HEK293 (cell line): Measurements from ENCODE around the gene GTF3C1.
A peak's percentile ranks its signal among the peaks of the same experiment; 100 is the strongest.

ENCODE experiments used
- CTCF ChIA-PET: fragments of 350-600 bp; formaldehyde crosslinking; extraction: SDS; loops from one replicate; lab custom pipeline; 2021; ENCODE audit warnings: antibody characterized with exemption; lab: Yijun Ruan, JAX
- POLR2A ChIA-PET: fragments of 300-600 bp; formaldehyde crosslinking; extraction: SDS; loops from one replicate; lab custom pipeline; 2020; ENCODE audit warnings: antibody characterized with exemption, inconsistent platforms; lab: Yijun Ruan, JAX
- H3K27ac ChIP-seq: fragments of 200-500 bp; sonication (Bioruptor generic); 2 replicates; pipeline ENCODE4 v1.5.1; 2014; ENCODE audit warnings: low read depth, low read length, control low read depth, inconsistent platforms; ENCODE audit errors: extremely low read depth
- H3K36me3 ChIP-seq, 2 experiments: fragments of 200-500 bp in 1 of 2; sonication (Bioruptor generic) in 1 of 2; 1 replicate in 1 of 2; 2 replicates in 1 of 2; pipeline ENCODE4 v1.5.1; 2014 to 2017; ENCODE audit warnings: inconsistent platforms in 2 of 2, low read length in 2 of 2; ENCODE audit not compliant: control insufficient read depth in 2 of 2, insufficient read depth in 1 of 2
- H3K4me1 ChIP-seq: fragments of 200-500 bp; sonication (Bioruptor generic); 2 replicates; pipeline ENCODE4 v1.5.1; 2014; ENCODE audit warnings: mild to moderate bottlenecking, low read length, inconsistent platforms; ENCODE audit not compliant: control insufficient read depth, insufficient read depth
- H3K4me3 ChIP-seq: 2 replicates; pipeline ENCODE4 v1.5.1; 2011; ENCODE audit warnings: low read depth, mild to moderate bottlenecking, control low read depth, low read length, moderate library complexity
- H3K9me3 ChIP-seq: fragments of 200-500 bp; sonication (Bioruptor generic); 2 replicates; pipeline ENCODE4 v1.5.1; 2014; ENCODE audit warnings: low read depth, low read length, inconsistent platforms; ENCODE audit not compliant: control insufficient read depth, insufficient read depth
- BCL6B ChIP-seq: fragments of 450-650 bp; formaldehyde crosslinking; IDR thresholded peaks from 2 replicates; pipeline ENCODE4 v1.5.1; 2017; ENCODE audit warnings: missing biosample characterization, missing genetic modification characterization
- KLF16 ChIP-seq: fragments of 450-650 bp; formaldehyde crosslinking; IDR thresholded peaks from 2 replicates; pipeline ENCODE4 v1.5.1; 2017; ENCODE audit warnings: missing biosample characterization, missing genetic modification characterization
- PRDM1 ChIP-seq: fragments of 450-650 bp; formaldehyde crosslinking; IDR thresholded peaks from 2 replicates; pipeline ENCODE4; 2016; ENCODE audit warnings: missing biosample characterization, missing genetic modification characterization
- ZNF10 ChIP-seq: fragments of 450-650 bp; formaldehyde crosslinking; IDR thresholded peaks from 2 replicates; pipeline ENCODE4 v1.5.1; 2017; ENCODE audit warnings: missing biosample characterization, missing genetic modification characterization
- ZNF112 ChIP-seq: fragments of 450-650 bp; formaldehyde crosslinking; IDR thresholded peaks from 2 replicates; pipeline ENCODE4 v1.5.0; 2017; ENCODE audit warnings: missing biosample characterization, missing genetic modification characterization
- ZNF169 ChIP-seq: fragments of 450-650 bp; formaldehyde crosslinking; IDR thresholded peaks from 2 replicates; pipeline ENCODE4 v1.5.1; 2016; ENCODE audit warnings: missing biosample characterization, missing genetic modification characterization
- ZNF175 ChIP-seq: fragments of 450-650 bp; formaldehyde crosslinking; IDR thresholded peaks from 2 replicates; pipeline ENCODE4 v1.5.1; 2016; ENCODE audit warnings: missing biosample characterization, missing genetic modification characterization
- ZNF211 ChIP-seq: fragments of 450-650 bp; formaldehyde crosslinking; IDR thresholded peaks from 2 replicates; pipeline ENCODE4 v1.5.1; 2016; ENCODE audit warnings: low read depth, missing biosample characterization, missing genetic modification characterization
- ZNF221 ChIP-seq: fragments of 450-650 bp; formaldehyde crosslinking; IDR thresholded peaks from 2 replicates; pipeline ENCODE4 v1.5.1; 2017; ENCODE audit warnings: missing biosample characterization, missing genetic modification characterization, borderline replicate concordance
- ZNF280C ChIP-seq: fragments of 450-650 bp; formaldehyde crosslinking; IDR thresholded peaks from 2 replicates; pipeline ENCODE4 v1.5.1; 2016; ENCODE audit warnings: missing biosample characterization, missing genetic modification characterization
- ZNF302 ChIP-seq: fragments of 450-650 bp; formaldehyde crosslinking; IDR thresholded peaks from 2 replicates; pipeline ENCODE4 v1.5.1; 2016; ENCODE audit warnings: missing biosample characterization, missing genetic modification characterization, low read depth
- ZNF37A ChIP-seq: fragments of 450-650 bp; IDR thresholded peaks from 2 replicates; pipeline ENCODE4 v1.5.1; 2018; ENCODE audit warnings: missing biosample characterization, missing genetic modification characterization
- ZNF398 ChIP-seq: fragments of 450-650 bp; formaldehyde crosslinking; IDR thresholded peaks from 2 replicates; pipeline ENCODE4 v1.5.1; 2017; ENCODE audit warnings: missing biosample characterization, missing genetic modification characterization
- ZNF488 ChIP-seq: fragments of 450-650 bp; formaldehyde crosslinking; IDR thresholded peaks from 2 replicates; pipeline ENCODE4 v1.5.1; 2016; ENCODE audit warnings: missing biosample characterization, missing genetic modification characterization
- ZNF623 ChIP-seq: fragments of 450-650 bp; formaldehyde crosslinking; IDR thresholded peaks from 2 replicates; pipeline ENCODE4 v1.5.1; 2016; ENCODE audit warnings: missing biosample characterization, missing genetic modification characterization
- ZNF624 ChIP-seq: fragments of 450-650 bp; formaldehyde crosslinking; IDR thresholded peaks from 2 replicates; pipeline ENCODE4 v1.5.1; 2017; ENCODE audit warnings: missing biosample characterization, missing genetic modification characterization
- ZNF692 ChIP-seq: fragments of 450-650 bp; formaldehyde crosslinking; IDR thresholded peaks from 2 replicates; pipeline ENCODE4 v1.5.1; 2016; ENCODE audit warnings: missing biosample characterization, missing genetic modification characterization
- ZSCAN30 ChIP-seq: fragments of 450-650 bp; IDR thresholded peaks from 2 replicates; pipeline ENCODE4 v1.5.1; 2018; ENCODE audit warnings: missing biosample characterization, mild to moderate bottlenecking, missing genetic modification characterization, moderate library complexity
- ZSCAN5A ChIP-seq: fragments of 450-650 bp; formaldehyde crosslinking; IDR thresholded peaks from 2 replicates; pipeline ENCODE4 v1.5.1; 2016; ENCODE audit warnings: missing biosample characterization, missing genetic modification characterization

The GTF3C1 gene

GRCh38 chr16:27531826-27532800 lies 17.6 kb downstream of the GTF3C1 start:
- Histone ChIP-seq H3K4me3 (no peak overlapping the region), H3K4me1 (no peaks in the 10 kb centered on the region), H3K9me3 (no peaks in the 10 kb centered on the region), H3K27ac (no peak overlapping the region), H3K36me3 (peaks cover 40 to 98% of the 10 kb centered on the region in 2 experiments; a peak in 2 of 3 replicates)
- ChIA-PET POLR2A (interaction anchor here (1.0 kb wide), 1 partner anchor 18 kb away, joined by 3 read pairs; the partner anchor contains the start of genes GTF3C1 and KATNIP), CTCF (interaction anchor here (0.6 to 2.8 kb wide), 2 partner anchors 12 to 16 kb away, joined by 3 to 12 read pairs; no protein-coding TSS in a partner anchor)
- TF ChIP-seq ZNF10 (tag by site-specific recombination): no peak
- TF ChIP-seq ZNF398 (tag by site-specific recombination): no peak
- no peak for TF ChIP-seq KLF16
- TF ChIP-seq ZNF280C: no peak
- TF ChIP-seq ZNF211 (tag by site-specific recombination): no peak
- no peak for TF ChIP-seq ZNF112 (tag by site-specific recombination)
- no peak for TF ChIP-seq ZNF37A (tag by site-specific recombination)
- no peak for TF ChIP-seq ZNF623
- TF ChIP-seq ZNF175 (tag by site-specific recombination): no peak
- TF ChIP-seq ZNF488 (tag by site-specific recombination): no peak
- no peak for TF ChIP-seq ZNF302
- no peak for TF ChIP-seq ZNF221 (tag by site-specific recombination)

- H3K4me1 ChIP-seq: no peaks in the 10 kb centered on the region
- no peak overlapping the region for H3K4me3 ChIP-seq
- ChIA-PET POLR2A (interaction anchor here (1.0 kb wide), 1 partner anchor 19 kb away, joined by 3 read pairs; the partner anchor contains the start of genes GTF3C1 and KATNIP), CTCF (interaction anchor here (2.8 kb wide), 1 partner anchor 15 kb away, joined by 12 read pairs; no protein-coding TSS in a partner anchor)
- no peaks in the 10 kb centered on the region for H3K9me3 ChIP-seq
- no peak overlapping the region for H3K27ac ChIP-seq
- peaks cover 38 to 98% of the 10 kb centered on the region in 2 experiments; a peak in 2 of 3 replicates for H3K36me3 ChIP-seq
- TF ChIP-seq ZNF624 (tag by site-specific recombination) (no peak), ZNF692 (tag by site-specific recombination) (no peak), ZNF169 (tag by site-specific recombination) (no peak), BCL6B (tag by site-specific recombination) (no peak), PRDM1 (tag by site-specific recombination) (peak; percentile 23; the same call in 1 of the 2 replicates), ZSCAN5A (tag by site-specific recombination) (no peak), ZSCAN30 (tag by site-specific recombination) (no peak)
Observed at GRCh38 chr16:27531186-27531585, 18.5 kb downstream of the GTF3C1 start.
